GM15510 (cell line): Measurements from ENCODE around the gene ZBTB7C.

ENCODE experiments used
- POLR2A ChIP-seq: IDR thresholded peaks from 3 replicates; pipeline ENCODE4 v1.6.1; 2011; ENCODE audit warnings: borderline replicate concordance; ENCODE audit not compliant: insufficient read length; ENCODE audit errors: extremely low read depth

Gene ZBTB7C

DNA sequence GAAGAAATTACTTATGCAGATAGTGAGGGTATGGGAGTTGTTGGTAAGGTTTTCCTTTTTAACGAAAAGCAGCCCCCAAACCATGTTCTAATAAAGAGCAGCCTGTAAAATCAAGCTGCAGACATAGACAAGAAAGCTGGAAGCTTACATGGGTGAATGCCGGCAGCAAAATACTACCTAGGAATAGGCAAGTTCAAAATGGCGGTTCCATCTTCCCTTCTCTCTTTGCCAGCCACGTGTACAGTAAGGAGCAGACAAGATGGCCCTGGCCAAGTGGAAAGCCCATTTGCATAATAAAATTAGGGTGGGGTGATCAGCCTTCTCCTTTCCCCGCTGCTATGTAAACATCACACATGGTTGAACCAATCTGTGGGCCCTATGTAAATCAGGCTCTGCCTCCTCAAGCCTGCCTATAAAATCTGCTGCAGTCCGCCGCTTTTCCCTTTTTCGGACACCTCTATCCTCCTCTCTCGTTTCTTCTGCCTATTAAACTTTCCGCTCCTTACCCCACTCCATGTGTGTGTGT lies 155.0 kb downstream of the ZBTB7C start:
- TF ChIP-seq POLR2A = no peak

DNA sequence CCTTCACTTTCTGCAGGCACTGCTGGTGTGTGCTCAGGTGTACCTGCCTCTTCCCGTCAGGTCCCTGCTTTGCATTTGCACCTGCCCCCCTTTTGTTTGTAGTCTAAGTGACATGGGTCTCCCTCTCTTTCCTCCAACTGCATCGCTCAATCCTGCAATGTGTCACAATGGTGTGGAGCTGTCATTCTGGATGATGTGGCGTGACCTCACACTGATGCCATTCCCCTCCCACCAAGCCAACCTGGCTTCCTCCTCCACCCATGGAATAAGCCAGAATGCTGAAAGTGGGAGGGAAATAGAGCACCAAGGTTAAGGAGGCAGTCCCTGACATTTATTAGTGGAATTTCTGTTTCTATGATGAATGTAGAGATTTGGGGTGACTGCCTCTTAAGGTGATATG lies 156.7 kb downstream of the ZBTB7C start:
- no peak for TF ChIP-seq POLR2A

DNA sequence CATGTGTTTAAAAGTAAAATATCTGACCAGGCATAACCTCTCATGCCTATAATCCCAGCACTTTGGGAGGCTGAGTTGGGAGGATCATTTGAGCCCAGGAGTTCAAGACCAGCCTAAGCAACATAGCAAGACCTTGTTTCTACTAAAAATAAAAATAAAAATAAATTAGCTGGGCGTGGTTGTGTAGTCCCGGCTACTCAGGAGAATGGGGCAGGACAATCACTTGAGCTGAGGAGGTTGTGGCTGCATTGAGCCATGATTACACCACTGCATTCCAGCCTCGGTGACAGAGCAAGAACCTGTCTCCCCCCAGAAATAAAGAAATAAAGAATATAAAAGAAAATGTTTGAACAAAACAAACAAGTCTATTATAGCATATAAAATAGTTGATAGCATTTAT lies 158.3 kb downstream of the ZBTB7C start:
- no peak for TF ChIP-seq POLR2A

DNA sequence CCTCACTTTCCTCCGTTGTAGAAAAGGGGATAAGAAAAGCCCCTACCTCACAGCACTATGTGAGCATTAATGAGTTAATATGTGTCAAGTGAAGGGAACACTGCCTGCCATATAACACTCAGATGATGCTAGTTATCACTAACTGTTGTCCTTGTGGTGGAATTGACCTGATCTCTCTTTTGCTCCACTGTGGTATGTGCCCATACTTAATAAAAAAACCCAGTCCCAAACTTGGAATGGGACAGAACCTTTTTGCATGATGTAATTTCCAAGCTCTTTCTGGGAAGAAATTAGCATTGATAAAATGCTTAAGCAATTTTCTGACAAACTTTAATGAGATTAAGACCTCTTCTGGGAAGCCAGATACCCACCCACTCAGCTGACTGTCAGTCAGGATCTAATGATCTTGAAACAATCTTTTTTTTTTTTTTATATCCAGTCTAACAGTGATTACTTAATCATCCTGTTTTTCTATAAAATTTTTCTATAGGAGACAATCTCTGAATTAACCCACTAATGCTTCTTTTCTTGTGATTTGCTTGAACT lies 158.7 kb downstream of the ZBTB7C start:
- TF ChIP-seq POLR2A = no peak

DNA sequence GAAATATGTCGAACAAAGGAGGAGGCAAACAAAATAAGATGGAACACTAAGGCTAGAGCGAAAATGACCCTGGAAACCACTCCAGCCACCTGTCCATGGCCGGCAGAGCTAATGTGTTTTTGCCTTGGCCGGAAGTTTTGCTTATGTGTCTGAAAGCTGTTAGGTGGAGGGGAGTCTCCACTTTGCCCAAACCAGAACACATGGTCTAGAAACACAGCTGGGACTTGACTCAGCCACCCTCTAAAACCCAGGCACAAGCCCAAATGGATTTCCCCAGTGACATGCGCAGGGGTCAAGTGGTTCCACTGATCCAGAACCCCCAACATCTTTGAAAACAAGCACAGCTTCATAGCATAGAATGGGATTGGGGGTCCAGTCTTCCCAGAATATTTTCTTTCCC lies 159.3 kb downstream of the ZBTB7C start:
- no peak for TF ChIP-seq POLR2A

DNA sequence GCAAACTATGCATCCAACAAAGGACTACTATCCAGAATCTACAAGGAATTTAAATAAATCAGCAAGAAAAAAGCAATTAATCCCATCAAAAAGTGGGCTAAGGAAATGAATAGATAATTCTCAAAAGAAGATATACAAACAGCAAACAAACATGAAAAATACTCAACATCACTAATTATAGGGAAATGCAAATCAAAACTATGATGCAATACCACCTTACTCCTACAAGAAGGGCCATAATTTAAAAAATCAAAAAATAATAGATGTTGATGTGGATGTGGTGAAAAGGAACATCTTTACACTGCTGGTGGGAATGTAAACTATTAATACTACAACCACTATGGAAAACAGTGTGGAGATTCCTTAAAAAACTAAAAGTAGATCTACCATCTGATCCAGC lies 164.7 kb downstream of the ZBTB7C start:
- TF ChIP-seq POLR2A = no peak

DNA sequence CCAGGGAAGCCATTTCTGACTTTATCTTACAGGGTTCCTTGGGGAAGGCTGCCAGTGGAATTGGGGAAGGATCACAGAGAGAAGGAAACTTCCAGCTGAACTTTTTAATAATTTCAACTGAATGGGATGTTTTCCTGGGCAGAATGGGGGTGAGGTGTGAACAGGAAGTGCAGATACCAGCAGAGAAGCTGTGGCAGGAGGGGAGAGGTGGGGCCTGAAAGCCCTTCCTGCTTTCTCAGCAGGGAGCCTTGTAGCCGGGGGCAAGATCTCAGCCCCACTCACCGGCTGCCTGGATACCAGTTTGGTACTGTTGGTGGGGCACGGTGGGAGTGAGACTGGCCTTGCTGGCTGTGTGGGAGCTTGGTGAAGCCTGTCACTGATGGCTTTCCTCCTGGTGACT lies 170.5 kb downstream of the ZBTB7C start:
- TF ChIP-seq POLR2A = no peak

DNA sequence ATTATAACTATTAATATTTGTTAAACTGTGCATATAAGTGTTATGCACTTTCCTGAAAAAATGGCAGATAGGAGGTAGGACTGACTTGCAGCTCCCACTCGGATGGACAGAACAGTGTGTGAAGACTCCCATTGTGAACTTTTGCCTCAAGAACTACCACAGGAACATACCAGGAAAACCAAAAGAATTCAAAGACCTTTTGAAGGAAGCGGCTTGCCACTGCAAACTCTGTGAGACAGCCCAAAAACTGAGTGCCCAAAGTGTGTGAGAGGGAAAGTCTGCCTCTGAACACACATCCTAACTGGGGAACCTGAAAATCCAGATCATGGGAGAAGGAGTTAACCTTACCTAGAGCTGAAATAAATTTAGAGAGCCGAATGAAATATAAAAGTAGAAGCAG lies 171.0 kb downstream of the ZBTB7C start:
- TF ChIP-seq POLR2A = no peak

DNA sequence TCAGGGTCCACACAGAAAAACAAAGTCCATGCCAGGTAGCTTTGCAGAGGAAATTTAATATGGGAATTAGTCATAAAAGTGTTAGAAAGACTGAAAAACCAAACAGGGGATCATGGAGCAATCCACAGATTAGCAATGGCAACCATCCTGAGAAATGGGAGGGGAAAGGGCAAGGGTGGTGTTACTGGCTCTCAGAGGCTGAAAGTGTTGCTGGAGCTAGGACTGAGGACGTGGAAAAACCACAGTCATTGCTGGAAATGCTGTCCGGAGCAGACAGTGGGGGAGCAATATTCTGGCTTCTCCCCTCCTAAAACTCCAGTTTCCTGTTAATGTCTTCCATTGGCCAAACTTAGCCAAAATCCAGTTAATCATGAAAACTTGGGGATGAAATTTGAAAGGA lies 172.4 kb downstream of the ZBTB7C start:
- TF ChIP-seq POLR2A = no peak

DNA sequence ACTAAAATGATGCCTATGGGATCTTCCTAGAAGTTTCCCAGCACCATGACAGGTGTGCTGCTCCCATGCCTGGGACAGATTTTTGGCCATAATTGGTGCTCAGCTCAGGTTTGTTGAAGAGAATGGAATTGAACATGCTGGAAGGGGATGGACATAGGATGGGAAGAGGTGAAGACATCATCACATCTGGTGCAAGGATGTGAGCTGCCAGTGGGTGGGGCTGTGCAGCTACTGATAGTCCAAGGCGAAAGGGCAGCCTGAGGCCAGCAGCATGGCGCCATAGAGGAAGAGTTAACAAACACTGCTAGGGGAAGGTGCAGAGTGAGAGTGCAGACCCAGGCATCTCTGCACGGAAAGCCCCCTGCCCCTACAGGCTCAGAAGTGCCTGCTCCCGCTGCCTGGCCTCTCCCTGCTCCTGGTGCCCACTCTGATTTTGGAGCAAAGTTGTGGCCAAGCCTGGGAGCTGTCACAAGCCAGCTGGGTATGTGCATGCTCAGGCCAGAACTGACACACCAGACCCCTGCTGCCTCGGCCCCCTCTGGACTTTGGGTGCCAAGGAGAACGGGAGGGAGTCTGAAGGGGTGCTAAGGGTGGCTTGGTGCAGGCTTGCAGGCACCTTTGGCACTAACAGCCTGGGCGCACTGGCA lies 178.6 kb downstream of the ZBTB7C start:
- TF ChIP-seq POLR2A = no peak

DNA sequence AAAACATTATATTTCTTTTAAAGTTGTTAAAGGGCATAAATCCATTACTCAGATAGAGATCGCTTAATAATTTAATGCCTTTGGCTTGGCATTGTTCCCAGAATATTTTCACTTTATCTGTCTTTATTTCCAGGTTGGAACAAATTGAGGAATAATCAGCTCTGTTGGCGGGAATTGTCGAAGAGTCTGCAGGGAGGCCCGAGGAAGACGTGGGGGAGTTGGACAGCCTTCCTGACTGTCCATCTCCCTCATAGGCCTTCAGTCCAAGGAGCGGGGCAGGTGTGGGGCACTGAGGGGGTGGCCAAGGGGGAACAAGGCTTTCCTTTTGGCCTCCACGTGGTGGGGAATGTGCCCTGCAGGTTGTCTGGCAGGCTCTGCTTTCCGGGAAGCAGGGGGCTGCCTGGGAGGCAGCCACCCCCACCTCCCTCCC lies 179.6 kb downstream of the ZBTB7C start:
- TF ChIP-seq POLR2A = no peak

DNA sequence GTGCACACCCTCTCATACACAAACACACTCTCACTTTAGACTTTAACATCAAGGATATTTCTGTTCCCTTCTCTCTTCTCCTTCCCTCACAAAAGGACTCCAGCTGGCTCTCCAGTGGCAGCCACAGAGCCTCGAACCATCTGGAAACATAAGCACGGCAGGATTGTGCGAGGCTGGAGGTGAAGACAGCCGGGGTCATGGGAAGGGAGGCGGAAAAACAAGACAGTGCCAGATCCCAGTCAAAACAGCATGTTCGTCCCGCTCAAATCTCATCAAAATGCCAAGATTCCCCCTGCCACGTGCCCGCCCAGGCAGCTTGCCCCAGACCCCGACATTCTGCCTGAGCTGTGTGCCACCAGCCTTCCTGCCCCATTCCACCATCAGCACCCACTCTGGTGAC lies 180.3 kb downstream of the ZBTB7C start:
- no peak for TF ChIP-seq POLR2A

DNA sequence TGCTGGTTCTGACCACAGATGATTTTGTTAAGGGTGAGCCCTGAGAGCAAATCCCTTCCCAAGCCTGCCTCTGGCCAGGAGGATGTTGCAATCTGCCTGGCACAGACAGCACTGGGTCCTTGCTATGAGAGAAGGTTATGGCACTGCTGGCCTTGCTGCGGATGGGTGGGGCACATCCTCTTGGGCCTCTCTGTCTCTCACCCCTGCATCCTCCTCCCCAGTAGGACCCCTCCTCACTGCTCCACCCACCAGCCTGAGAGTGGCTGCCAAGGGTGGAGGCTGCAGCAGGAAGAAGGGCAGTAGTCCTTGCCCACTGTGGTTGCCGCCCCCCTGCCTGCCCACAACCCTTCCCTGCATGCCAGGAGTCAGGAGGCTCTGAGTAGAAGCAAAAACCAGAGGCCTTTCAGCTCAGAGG lies 180.9 kb downstream of the ZBTB7C start:
- TF ChIP-seq POLR2A = no peak

DNA sequence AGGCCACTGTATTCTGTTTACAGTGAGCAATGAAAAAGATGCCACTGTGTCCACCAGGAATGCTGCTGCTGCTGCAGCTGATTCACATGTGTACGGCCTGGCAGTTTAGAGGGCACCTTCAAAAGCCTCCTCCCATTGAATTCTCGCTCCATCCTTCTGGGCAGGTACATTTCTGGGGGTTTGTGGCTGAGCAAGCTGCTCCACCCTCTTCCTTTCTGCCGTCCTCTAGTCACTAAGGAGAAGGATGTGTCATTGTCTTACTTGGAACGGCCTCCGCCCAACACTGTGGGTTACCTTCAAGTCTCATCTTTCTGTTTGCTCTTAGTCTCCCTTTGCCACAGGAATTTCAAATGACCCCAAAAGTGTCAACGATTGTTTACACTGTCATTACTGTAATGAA lies 182.0 kb downstream of the ZBTB7C start:
- TF ChIP-seq POLR2A = no peak

DNA sequence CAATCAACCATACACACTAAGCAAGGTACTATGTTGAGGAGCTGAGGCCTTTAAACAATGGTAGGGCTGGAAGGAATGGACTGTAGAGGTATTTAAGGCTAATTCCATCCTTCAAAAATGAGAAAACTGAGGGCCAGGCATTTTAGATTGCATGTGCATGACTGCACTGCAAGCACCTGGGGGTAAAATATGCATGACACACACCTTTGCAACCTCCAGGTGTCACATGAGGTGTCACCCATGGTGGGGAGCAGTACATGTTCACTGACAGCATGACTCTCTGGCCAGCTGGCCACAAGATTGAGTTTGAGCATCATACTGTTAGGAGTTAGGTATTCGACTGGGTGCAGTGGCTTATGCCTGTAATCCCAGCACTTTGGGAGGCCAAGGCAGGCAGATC lies 182.8 kb downstream of the ZBTB7C start:
- TF ChIP-seq POLR2A = no peak

DNA sequence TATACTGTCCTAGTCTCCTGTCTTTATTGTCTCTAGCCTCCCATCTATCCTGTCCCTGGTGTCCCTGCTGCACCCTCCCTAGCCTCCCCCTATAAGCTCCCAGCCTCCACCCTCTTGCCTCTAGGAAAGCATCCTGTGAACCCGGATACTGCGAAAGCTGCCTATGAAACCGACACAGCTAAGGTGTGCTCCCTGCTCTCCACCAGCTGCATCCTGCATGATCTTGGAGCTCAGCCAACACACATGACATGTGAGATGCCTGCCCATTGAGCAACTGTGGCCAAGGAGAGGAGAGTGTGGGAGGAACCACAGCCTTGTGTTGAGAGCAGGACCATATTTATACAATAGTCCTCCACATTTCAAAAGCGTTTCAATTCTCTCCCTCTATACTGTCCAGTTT lies 187.1 kb downstream of the ZBTB7C start:
- TF ChIP-seq POLR2A = no peak
